HG03442 (cell line): ENCODE measurements around the gene ZNF189.

Experiments
- ATAC-seq: cut with Tn5 transposase; IDR thresholded peaks from one replicate; pipeline ENCODE4 v1.9.1; 2021; ENCODE audit warnings: mild to moderate bottlenecking, moderate library complexity; ENCODE audit not compliant: unreplicated experiment

Gene ZNF189

GRCh38 chr9:101398068-101398929 lies at the start of gene ZNF189, which contains the start of gene MRPL50:
TSS of gene ZNF189 (plus strand) at chr9:101398851. CDS start at chr9:101399157, 306 bp downstream.
TSS of gene MRPL50 (minus strand) at chr9:101398618. CDS start at chr9:101398592, 26 bp downstream.
- peak; percentile 98 for ATAC-seq

- ATAC-seq = no peak
Observed at GRCh38 chr9:101350285-101350684, 48.4 kb upstream of the ZNF189 start.

- ATAC-seq = no peak
Observed at GRCh38 chr9:101352892-101353463, 45.7 kb upstream of the ZNF189 start.

DNA sequence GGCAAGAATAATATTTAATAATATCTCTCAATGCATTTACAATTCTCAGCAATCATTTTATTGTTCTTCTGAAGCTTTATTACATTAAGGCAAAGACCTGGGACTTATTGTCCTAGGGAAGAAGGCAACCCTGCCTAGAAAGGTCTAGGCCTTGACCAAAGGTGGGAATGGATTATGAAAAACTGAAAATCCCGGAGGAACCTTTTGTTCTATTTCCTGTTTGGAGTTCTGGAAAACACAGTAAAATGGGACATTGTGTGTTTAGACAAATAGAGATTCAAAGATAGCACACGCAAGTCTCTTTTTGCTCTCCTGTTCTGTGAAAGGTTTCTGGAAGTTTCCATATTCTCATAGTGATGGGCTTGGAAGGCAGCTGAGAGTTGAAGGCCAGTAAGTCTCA lies 45.0 kb upstream of the ZNF189 start:
- ATAC-seq = no peak

GRCh38 chr9:101354143-101354764 lies 44.4 kb upstream of the ZNF189 start:
- ATAC-seq = no peak

DNA sequence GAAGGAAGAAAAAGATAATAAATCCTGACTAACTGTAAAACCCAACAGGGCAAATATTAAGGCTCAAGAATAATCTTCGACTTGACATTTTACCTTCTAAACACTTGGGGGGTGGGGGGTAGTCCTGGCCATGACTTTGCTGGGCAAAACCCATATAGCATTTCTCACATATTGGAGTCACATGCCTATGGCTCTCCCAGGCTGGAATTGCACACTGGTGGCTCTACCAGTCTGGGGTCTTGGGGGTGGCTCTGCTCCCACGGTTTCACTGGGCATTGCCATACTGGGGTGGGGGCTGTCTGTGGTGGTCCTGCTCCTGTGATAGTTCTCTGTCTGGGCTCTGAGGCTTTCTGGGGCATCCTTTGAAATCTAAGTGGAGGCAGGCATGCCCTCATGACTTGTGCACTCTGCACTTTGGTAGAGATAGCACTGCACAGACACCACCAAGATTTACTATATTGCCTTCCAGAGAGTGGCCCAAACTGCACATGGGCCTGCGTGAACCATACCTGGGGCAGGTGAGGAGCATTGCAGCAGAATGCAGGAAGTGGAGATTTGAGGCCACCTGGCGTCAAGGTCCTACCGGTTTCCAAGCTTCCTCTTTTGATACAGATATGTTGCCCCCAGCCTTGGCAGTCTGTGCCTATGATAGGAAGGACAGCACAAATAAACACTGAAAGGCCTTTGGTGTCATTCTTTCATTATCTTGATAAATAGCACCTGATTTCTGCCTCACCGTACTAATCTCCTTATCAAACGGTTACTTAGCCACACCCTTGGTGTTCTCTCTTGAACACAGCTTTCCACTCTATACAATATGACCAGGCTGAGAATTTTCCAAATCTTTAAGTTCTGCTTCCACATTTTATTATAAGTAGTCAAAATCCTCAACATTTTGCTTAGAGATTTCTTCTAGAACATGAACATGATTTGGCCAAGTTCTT lies 43.6 kb upstream of the ZNF189 start:
- ATAC-seq = no peak

DNA sequence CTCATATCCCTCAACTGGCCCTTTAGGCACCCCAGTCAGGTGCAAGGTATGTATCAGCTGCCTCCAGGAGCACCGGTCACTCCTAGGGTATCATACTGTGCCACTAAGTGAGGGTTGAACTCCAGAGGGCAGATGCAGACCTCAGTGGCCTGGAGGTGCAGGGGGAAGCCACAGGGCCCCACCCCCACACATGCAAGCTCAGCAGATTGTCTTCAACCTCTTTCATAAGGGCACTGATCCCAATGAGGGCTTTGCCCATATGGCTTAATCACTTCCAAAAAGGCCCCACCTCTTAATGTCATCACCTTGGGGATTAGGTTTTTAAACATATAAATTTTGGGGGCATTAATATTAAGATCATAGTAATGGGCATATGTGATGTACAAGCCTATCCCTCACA lies 42.0 kb upstream of the ZNF189 start:
- no peak for ATAC-seq

- ATAC-seq = no peak
Observed at GRCh38 chr9:101359679-101360078, 39.0 kb upstream of the ZNF189 start.

DNA sequence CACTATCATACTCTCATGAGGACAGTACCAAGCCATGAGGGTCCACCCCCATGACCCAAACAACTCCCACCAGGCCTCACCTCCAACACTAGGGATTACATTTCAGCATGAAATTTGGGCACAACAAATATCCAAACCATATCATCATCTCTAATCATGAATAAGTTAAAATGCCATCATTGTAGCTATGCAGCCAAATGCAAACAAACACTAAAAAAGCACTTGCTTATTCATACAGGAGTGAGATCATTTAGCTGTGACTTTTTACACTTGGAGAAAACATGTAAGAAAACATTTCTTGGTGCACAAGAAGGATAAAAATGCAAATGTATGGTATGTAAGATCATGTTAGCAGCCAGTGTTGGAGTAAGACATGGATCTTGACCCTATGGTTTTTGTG lies 38.0 kb upstream of the ZNF189 start:
- no peak for ATAC-seq

DNA sequence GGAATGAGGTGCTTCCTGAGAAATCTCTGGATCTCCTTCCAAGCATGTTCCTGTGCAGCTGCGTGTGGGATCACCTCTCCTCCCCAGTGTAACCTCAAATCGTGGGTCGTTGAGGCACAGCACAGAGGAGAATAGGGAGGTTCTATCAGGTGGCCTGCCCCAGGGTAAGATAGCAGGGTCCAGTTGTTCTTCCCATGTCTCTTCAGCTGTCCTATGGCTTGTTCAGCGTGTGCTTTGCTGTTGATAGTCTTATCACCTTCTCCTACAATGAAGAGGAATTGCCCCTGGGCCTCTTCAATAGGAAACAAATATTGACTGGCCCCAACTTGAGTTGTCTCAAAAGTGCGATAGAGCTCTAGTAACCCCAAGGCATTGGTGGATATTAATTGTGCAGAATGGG lies 36.2 kb upstream of the ZNF189 start:
- no peak for ATAC-seq

GRCh38 chr9:101365181-101365580 lies 33.5 kb upstream of the ZNF189 start:
- ATAC-seq = no peak

GRCh38 chr9:101366038-101366756 lies 32.5 kb upstream of the ZNF189 start:
- no peak for ATAC-seq

- ATAC-seq = no peak
Observed at GRCh38 chr9:101367323-101367722, 31.3 kb upstream of the ZNF189 start.

DNA sequence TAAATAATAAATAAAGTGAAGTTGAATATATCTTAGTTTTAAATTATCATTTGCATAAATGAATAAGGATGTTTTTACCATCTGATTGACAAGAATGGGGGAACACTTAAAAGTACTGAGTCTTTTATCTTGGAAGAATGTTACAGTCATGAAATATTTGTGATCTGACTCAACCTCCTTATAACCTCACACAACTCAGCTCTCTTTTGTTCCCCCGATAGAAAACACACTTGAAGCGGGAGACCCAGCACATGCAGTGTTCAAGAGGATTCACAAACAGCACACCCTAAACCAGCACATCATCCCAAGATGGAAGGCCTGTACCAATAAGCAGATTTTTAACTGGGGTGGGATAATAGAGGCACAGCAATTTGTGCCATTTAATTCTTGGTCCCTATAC lies 29.4 kb upstream of the ZNF189 start:
- no peak for ATAC-seq

GRCh38 chr9:101369884-101370531 lies 28.6 kb upstream of the ZNF189 start:
- ATAC-seq = no peak

GRCh38 chr9:101371813-101372212 lies 26.8 kb upstream of the ZNF189 start:
- ATAC-seq = no peak

DNA sequence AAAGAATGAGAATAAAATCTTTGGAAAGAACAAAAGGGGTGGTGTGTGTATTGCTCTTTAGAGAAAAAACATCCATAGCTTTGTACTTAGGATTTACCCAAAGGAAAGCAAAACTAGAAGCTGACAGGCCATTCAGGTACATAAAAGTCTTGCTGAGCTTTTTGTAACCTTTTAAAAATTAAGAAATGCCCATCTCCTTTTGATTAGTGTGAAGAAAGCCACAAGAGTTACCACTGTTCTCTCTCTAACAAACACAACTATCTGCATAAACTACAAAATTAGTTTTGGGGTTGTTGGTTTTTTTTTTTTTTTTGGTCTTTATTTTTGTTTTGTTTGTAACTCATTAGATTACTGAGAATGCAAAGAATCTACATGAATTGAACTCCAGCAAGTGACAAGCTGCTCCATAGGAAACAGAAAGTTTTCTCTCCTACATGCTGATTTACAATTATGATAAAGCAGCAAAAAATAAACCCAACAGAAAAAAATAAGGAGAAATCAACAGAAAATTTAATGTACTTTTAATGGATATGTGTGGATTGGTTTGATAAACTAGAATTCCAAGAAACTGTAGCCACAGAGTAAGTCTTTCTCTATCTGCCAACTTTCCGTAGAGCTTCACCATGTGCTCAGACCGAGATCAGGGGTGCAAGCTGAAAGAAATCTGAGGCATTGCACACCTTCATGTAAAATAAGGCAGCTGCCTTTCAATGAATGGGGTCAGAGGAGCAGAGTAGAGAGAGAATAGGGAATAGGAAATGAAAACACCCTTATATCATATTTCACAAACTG lies 26.1 kb upstream of the ZNF189 start:
- ATAC-seq = no peak

DNA sequence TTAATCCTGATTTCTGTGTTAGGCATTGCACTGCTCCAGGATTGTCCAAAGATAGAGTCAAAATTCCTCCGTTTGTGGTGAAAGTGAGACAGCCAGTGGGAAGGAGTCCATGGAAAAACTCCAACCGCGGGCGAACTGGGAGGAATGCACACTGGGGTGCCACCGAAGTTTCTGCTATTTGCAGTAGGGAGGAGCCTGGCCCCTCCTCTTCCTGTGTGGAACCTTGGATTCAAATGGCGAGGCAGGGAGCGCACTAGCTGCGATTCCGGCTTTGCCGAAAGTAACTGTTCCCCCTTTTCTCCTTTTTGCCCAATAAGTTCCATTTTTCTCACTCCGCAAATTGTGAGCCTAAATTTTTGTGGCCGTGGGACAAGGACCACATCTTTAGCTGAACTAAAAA lies 23.1 kb upstream of the ZNF189 start:
- no peak for ATAC-seq
